ENCODE results near the gene SBK3. TPM values are rescaled to one million over a fixed set of nuclear protein-coding genes. Genes with fewer than 3 reads are reported as not detected.

Gene SBK3
- total and polyA plus RNA-seq, 4 donors, result 0.11 to 0.17 TPM; not detected in 2

DNA sequence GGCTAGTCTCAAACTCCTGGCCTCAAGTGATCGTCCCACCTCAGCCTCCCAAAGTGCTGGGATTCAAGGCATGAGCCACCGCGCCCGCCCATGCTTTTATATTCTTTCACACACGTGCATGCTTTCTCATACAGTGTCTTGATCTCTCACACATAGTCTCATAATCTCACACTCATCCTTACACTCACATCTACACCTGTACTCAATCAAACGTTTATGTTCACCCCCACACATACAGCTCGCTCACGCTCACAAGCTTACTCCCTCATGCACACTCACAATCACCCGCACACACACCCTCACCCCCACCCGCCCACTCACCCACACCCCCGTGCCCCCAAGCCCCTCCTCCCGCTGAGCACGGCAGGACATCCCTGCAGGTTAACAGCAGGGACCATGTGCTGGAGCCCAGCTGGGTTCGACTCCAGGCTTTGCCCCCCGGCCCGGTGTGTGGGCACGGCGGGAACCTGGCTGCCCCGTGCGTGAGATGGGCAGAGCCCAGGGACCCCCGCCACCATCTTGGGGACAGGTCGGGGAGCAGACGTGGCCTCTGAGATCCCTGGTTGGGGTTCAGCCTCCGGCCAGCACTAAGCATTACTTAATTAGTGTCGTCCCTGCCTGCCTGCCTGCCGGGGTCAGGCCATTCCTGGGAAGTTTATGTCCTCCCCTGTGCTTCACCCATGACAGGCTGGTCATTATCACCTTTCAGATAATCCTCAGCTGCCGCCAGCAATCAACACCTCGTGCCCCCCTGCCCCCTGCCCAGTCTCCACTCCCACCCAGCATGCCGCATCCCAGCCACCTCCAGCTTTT lies 19.8 kb downstream of the SBK3 start:
- no peak overlapping the region for H3K27ac ChIP-seq (ENCODE audit: low read depth, low read length)

GRCh38 chr19:55520691-55521292 lies 24.6 kb downstream of the SBK3 start:
- WGBS (ENCODE audit: insufficient coverage), result 84% methylated on average over 13 of the region's 14 CpGs

More for the DNA sequence above, 19.8 kb downstream of the SBK3 start:
- DNase-seq (ENCODE audit: low read depth in 4 of 6, low spot score in 6 of 6), result no peak
- Histone ChIP-seq H3K4me1 (ENCODE audit: control insufficient read depth, insufficient read depth, low read length) (peaks cover 12% of the 10 kb centered on the region), H3K9me3 (ENCODE audit: control insufficient read depth, insufficient read depth, low read length) (no peaks in the 10 kb centered on the region), H3K36me3 (ENCODE audit: control insufficient read depth, insufficient read depth, low read length) (peaks cover 3% of the 10 kb centered on the region), H3K4me3 (ENCODE audit: low read depth, low read length) (no peak overlapping the region), H3K27me3 (ENCODE audit: control insufficient read depth, insufficient read depth, low read length) (no peaks in the 10 kb centered on the region)
- 49% methylated on average over 26 of the region's 29 CpGs for WGBS (ENCODE audit: insufficient coverage)

GRCh38 chr19:55519451-55520311 lies 25.7 kb downstream of the SBK3 start:
- Histone ChIP-seq H3K27me3 (ENCODE audit: control insufficient read depth, insufficient read depth, low read length) (no peaks in the 10 kb centered on the region), H3K4me1 (ENCODE audit: control insufficient read depth, insufficient read depth, low read length) (peaks cover 9% of the 10 kb centered on the region), H3K36me3 (ENCODE audit: control insufficient read depth, insufficient read depth, low read length) (no peaks in the 10 kb centered on the region), H3K27ac (ENCODE audit: low read depth, low read length) (no peak overlapping the region), H3K4me3 (ENCODE audit: low read depth, low read length) (no peak overlapping the region), H3K9me3 (ENCODE audit: control insufficient read depth, insufficient read depth, low read length) (no peaks in the 10 kb centered on the region)
- DNase-seq (ENCODE audit: low read depth in 4 of 6, low spot score in 6 of 6), result no peak
- 95% methylated on average over 8 of the region's 10 CpGs for WGBS (ENCODE audit: insufficient coverage)

More at GRCh38 chr19:55520691-55521292, 24.6 kb downstream of the SBK3 start:
- Histone ChIP-seq H3K4me1 (ENCODE audit: control insufficient read depth, insufficient read depth, low read length) (peaks cover 9% of the 10 kb centered on the region), H3K36me3 (ENCODE audit: control insufficient read depth, insufficient read depth, low read length) (no peaks in the 10 kb centered on the region), H3K9me3 (ENCODE audit: control insufficient read depth, insufficient read depth, low read length) (no peaks in the 10 kb centered on the region), H3K4me3 (ENCODE audit: low read depth, low read length) (no peak overlapping the region), H3K27ac (ENCODE audit: low read depth, low read length) (no peak overlapping the region), H3K27me3 (ENCODE audit: control insufficient read depth, insufficient read depth, low read length) (no peaks in the 10 kb centered on the region)
- DNase-seq (ENCODE audit: low read depth in 4 of 6, low spot score in 6 of 6), result no peak

GRCh38 chr19:55516878-55517620 lies 28.3 kb downstream of the SBK3 start:
- Histone ChIP-seq H3K27me3 (ENCODE audit: control insufficient read depth, insufficient read depth, low read length) (no peaks in the 10 kb centered on the region), H3K36me3 (ENCODE audit: control insufficient read depth, insufficient read depth, low read length) (no peaks in the 10 kb centered on the region), H3K4me3 (ENCODE audit: low read depth, low read length) (peak overlapping the region; percentile 37), H3K9me3 (ENCODE audit: control insufficient read depth, insufficient read depth, low read length) (no peaks in the 10 kb centered on the region), H3K4me1 (ENCODE audit: control insufficient read depth, insufficient read depth, low read length) (peaks cover 9% of the 10 kb centered on the region), H3K27ac (ENCODE audit: low read depth, low read length) (peak overlapping the region; percentile 69)
- DNase-seq (ENCODE audit: low read depth in 4 of 6, low spot score in 6 of 6), result peak; percentile 73 to 97 (median 84)
- WGBS (ENCODE audit: insufficient coverage), result 11% methylated on average over 61 of the region's 61 CpGs

DNA sequence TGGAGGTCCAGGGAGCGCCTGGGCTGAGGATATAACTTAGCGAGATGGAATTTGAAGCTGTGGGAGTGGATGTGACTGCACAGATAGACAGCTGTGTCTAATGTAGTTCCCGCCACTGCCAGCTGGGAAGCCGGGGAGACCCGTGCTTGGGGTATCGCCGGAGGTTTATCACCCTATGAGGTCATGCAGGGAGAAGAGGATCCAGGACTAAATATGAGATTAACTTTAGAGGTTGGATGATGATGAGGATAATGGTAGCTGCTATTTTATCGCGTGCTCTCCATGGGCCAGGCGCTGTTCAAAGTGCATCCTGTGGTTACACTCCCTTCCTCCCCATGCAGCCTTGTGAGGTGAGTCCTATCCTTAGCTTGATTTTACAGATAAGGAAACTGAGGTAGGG lies 37.2 kb downstream of the SBK3 start:
- H3K27ac ChIP-seq (ENCODE audit: low read depth, low read length), result no peak overlapping the region
- H3K9me3 ChIP-seq (ENCODE audit: control insufficient read depth, insufficient read depth, low read length), result no peaks in the 10 kb centered on the region
- no peaks in the 10 kb centered on the region for H3K36me3 ChIP-seq (ENCODE audit: control insufficient read depth, insufficient read depth, low read length)
- peaks cover 14% of the 10 kb centered on the region for H3K4me1 ChIP-seq (ENCODE audit: control insufficient read depth, insufficient read depth, low read length)
- no peaks in the 10 kb centered on the region for H3K27me3 ChIP-seq (ENCODE audit: control insufficient read depth, insufficient read depth, low read length)
- no peak for DNase-seq (ENCODE audit: low read depth in 4 of 6, low spot score in 6 of 6)
- 80% methylated on average over 10 of the region's 10 CpGs for WGBS (ENCODE audit: insufficient coverage)
- H3K4me3 ChIP-seq (ENCODE audit: low read depth, low read length), result no peak overlapping the region

DNA sequence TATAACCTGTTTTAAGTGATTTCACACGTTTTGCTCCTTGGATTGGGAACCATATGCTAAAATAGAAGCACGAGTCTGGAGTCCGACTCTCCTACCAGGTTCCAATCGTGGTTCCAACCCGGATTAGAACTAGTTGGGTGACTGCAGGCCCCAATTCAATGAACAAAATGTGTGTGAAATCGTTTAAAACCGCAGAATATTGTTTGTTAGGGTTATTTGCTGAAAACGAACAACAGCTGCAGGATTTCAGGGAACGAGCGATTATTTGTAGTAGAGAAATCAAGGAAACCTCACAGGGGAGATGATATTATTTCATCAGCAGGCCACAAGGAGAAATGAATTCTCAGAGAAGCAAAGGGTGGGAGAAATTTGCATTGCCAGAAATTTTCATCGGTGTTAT lies 40.4 kb downstream of the SBK3 start:
- Histone ChIP-seq H3K4me1 (ENCODE audit: control insufficient read depth, insufficient read depth, low read length) (peaks cover 15% of the 10 kb centered on the region), H3K27me3 (ENCODE audit: control insufficient read depth, insufficient read depth, low read length) (no peaks in the 10 kb centered on the region), H3K27ac (ENCODE audit: low read depth, low read length) (no peak overlapping the region), H3K36me3 (ENCODE audit: control insufficient read depth, insufficient read depth, low read length) (peaks cover 6% of the 10 kb centered on the region), H3K9me3 (ENCODE audit: control insufficient read depth, insufficient read depth, low read length) (no peaks in the 10 kb centered on the region), H3K4me3 (ENCODE audit: low read depth, low read length) (no peak overlapping the region)
- WGBS (ENCODE audit: insufficient coverage), result 89% methylated on average over 10 of the region's 11 CpGs
- DNase-seq (ENCODE audit: low read depth in 4 of 6, low spot score in 6 of 6), result no peak

DNA sequence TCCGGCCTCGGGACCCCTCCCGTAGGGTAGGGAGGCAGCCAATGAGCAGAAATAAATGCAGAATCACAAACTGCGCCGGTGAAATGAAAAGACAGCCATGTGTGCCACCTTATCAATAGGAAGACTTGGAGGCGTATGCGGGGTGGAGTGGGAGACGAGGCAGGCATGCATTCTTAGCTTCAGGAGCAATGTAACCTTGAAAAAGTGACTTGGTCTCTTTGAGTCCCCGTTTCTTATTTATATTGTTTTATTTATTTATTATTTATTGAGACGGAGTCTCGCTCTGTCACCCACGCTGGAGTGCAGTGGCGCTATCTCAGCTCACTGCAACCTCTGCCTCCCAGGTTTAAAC lies 41.1 kb downstream of the SBK3 start:
- WGBS (ENCODE audit: insufficient coverage), result 28% methylated on average over 11 of the region's 13 CpGs
- no peak overlapping the region for H3K27ac ChIP-seq (ENCODE audit: low read depth, low read length)

DNA sequence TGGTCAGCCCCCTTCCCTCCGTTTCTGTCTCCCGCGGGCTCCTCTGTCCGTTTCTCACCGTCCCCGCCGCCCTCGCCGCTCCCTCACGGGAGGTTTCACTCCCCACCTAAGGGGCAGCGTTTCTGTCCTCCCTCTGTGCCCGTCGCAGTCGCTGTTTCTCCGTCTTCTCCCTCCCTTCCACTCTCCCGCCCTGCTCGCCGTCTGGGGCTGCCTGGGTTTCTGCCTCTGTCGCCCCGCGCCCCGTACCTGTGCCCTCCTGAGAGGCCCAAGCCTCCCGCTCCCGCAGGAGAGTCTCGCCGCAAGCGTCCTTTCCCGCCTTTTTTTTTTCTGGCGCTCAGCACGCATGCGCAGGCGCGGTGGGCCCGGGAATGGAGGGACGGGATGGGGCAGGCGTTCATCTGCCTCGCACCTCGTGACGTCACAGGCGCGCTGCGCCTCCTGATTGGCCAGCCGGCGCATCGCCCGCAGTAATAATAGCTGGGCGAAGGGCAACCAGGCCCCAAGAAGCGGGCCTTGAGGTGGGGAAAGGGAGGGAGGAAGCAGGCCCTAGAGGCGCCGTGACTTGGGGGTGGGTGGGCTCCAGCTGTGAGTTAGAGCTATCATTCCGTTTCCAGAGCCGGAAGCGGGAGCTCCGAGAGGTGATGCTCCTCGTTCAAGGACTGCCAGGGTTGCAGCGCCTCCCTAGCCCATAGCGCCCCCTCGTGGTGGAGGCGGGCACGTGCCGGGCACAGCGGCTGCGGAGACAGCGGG lies 41.7 kb downstream of the SBK3 start:
- H3K9me3 ChIP-seq (ENCODE audit: control insufficient read depth, insufficient read depth, low read length), result no peaks in the 10 kb centered on the region
- no peaks in the 10 kb centered on the region for H3K27me3 ChIP-seq (ENCODE audit: control insufficient read depth, insufficient read depth, low read length)
- peak; percentile 78 to 97 (median 86) for DNase-seq (ENCODE audit: low read depth in 4 of 6, low spot score in 6 of 6)
- H3K27ac ChIP-seq (ENCODE audit: low read depth, low read length), result peak overlapping the region; percentile 52
- H3K36me3 ChIP-seq (ENCODE audit: control insufficient read depth, insufficient read depth, low read length), result peaks cover 8% of the 10 kb centered on the region
- 8% methylated on average over 64 of the region's 64 CpGs for WGBS (ENCODE audit: insufficient coverage)
- peaks cover 15% of the 10 kb centered on the region for H3K4me1 ChIP-seq (ENCODE audit: control insufficient read depth, insufficient read depth, low read length)
- H3K4me3 ChIP-seq (ENCODE audit: low read depth, low read length), result peak overlapping the region; percentile 46

More for the DNA sequence above, 41.1 kb downstream of the SBK3 start:
- Histone ChIP-seq H3K9me3 (ENCODE audit: control insufficient read depth, insufficient read depth, low read length) (no peaks in the 10 kb centered on the region), H3K36me3 (ENCODE audit: control insufficient read depth, insufficient read depth, low read length) (peaks cover 8% of the 10 kb centered on the region), H3K4me1 (ENCODE audit: control insufficient read depth, insufficient read depth, low read length) (peaks cover 15% of the 10 kb centered on the region), H3K27me3 (ENCODE audit: control insufficient read depth, insufficient read depth, low read length) (no peaks in the 10 kb centered on the region), H3K4me3 (ENCODE audit: low read depth, low read length) (no peak overlapping the region)
- no peak for DNase-seq (ENCODE audit: low read depth in 4 of 6, low spot score in 6 of 6)

Measured in spinal cord (tissue), 10 donors.